Loucy (cell line): ENCODE results near the gene TMEM139.

Source experiments
- EZH2phosphoT487 ChIP-seq: fragments of 200-600 bp; IDR thresholded peaks from 2 replicates; pipeline ENCODE4 v1.6.1; 2018; ENCODE audit warnings: antibody characterized with exemption, mild to moderate bottlenecking, moderate library complexity, borderline replicate concordance
- TF ChIP-seq, protein P1 (sequence below): fragments of 200-600 bp; sonication (generic); conservative IDR thresholded peaks from 2 replicates; pipeline ENCODE4 v1.5.1; 2014; ENCODE audit warnings: mild to moderate bottlenecking, antibody characterized with exemption, low read length

DNA sequence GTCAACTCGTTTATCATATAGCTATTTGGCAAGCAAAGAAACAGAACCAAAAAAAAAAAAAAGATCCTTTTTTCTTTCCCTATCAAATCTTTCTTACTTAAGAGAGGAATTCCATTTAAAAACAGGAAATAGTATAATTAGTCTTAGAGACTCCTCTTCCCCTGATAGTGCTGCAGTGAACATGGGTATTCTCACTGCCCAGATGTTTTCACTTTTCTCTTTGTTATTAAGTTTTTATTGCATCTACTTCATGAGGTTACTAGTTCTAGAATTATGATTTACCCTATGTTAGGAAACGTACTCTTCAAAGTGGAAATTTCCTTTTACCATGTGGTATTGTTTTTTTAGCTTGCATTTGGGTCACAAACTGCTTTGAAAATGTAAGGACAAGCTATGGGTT is 11.9 kb downstream of the TMEM139 start:
- TF ChIP-seq, protein P1, sequence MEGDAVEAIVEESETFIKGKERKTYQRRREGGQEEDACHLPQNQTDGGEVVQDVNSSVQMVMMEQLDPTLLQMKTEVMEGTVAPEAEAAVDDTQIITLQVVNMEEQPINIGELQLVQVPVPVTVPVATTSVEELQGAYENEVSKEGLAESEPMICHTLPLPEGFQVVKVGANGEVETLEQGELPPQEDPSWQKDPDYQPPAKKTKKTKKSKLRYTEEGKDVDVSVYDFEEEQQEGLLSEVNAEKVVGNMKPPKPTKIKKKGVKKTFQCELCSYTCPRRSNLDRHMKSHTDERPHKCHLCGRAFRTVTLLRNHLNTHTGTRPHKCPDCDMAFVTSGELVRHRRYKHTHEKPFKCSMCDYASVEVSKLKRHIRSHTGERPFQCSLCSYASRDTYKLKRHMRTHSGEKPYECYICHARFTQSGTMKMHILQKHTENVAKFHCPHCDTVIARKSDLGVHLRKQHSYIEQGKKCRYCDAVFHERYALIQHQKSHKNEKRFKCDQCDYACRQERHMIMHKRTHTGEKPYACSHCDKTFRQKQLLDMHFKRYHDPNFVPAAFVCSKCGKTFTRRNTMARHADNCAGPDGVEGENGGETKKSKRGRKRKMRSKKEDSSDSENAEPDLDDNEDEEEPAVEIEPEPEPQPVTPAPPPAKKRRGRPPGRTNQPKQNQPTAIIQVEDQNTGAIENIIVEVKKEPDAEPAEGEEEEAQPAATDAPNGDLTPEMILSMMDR = no peak
- TF ChIP-seq EZH2phosphoT487 = no peak
